Ascending aorta (tissue), 2 donors: ENCODE measurements around the gene EFHC2. TPM values are rescaled to one million over a fixed set of nuclear protein-coding genes. Genes with fewer than 3 reads are reported as not detected.

Experiments used
- DNase-seq, 2 donors: peaks; one replicate each; pipeline ENCODE4 v3.0.0-alpha.2; 2019; ENCODE audit warnings: low spot score in 2 of 2
- H3K27ac ChIP-seq, 2 donors: fragments of 200-600 bp; sonication (generic); one replicate each; pipeline ENCODE4 v1.5.1; 2016 to 2017; ENCODE audit warnings: mild to moderate bottlenecking in 1 of 2
- H3K27me3 ChIP-seq: fragments of 200-600 bp; sonication (generic); one replicate; pipeline ENCODE4 v1.5.1; 2017
- H3K36me3 ChIP-seq, 2 donors: fragments of 200-600 bp; sonication (generic); one replicate each; pipeline ENCODE4 v1.5.1; 2016
- H3K4me1 ChIP-seq, 2 donors: fragments of 200-600 bp; sonication (generic); one replicate each; pipeline ENCODE4 v1.5.1; 2016 to 2017; ENCODE audit warnings: mild to moderate bottlenecking in 1 of 2
- H3K4me3 ChIP-seq, 2 donors: fragments of 200-600 bp; sonication (generic); one replicate each; pipeline ENCODE4 v1.5.1; 2016 to 2017; ENCODE audit warnings: mild to moderate bottlenecking in 1 of 2
- H3K9me3 ChIP-seq, 2 donors: fragments of 200-600 bp; sonication (generic); one replicate each; pipeline ENCODE4 v1.5.1; 2016
- intact Hi-C: fragments of 100-400 bp; cut with DNase I; formaldehyde crosslinking; loops from one replicate; pipeline ENCODE4 v1.15.1; 2023
- total RNA-seq: library from RNA; depleted of rRNA; stranded (reverse); fragments of >200 nt; gene quantifications from one replicate; pipeline ENCODE4 v1.1.0, GENCODE V29; 2016
- TF ChIP-seq, protein P1 (sequence below), 3 experiments: fragments of 200-600 bp in 2 of 3; fragments of 450-650 bp in 1 of 3; sonication (generic) in 2 of 3; IDR thresholded peaks; one replicate each; pipeline ENCODE4 v1.5.1; 2016 to 2019; ENCODE audit warnings: antibody characterized with exemption in 3 of 3, mild to moderate bottlenecking in 1 of 3, moderate library complexity in 1 of 3

The EFHC2 gene
- total RNA-seq, 1 donor from 2014 or later = not detected

DNA sequence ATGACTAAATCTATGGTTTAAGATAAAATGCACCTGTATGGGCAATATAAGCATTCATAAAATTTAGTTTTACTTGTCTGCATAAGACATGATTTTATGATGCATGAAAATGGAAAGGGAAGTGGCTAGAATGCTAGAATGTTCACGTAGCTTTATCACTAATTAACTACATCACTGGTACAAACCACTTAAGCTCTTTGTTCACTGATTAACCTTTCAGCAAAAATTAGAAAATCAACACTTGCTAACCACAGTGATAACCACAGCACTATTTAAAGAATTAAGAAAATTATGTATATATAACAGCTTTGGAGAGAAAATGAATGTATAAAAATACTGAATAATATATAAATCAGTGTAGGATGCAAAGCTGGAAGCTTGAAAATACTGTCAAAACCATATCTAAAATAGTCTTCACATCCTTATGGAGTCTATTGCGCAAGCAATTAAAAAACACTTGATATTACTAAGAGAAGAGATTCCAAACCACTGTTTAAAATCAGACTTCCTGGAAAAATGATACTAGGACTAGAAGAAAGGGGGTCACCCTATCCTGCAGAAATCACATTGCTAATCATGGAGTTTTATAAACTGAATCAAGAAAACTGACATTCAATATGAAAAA, 51.9 kb downstream of the EFHC2 start:
- no peaks in the 10 kb centered on the region for H3K4me1 ChIP-seq
- H3K27me3 ChIP-seq = no peaks in the 10 kb centered on the region
- no peak for DNase-seq
- TF ChIP-seq, protein P1, sequence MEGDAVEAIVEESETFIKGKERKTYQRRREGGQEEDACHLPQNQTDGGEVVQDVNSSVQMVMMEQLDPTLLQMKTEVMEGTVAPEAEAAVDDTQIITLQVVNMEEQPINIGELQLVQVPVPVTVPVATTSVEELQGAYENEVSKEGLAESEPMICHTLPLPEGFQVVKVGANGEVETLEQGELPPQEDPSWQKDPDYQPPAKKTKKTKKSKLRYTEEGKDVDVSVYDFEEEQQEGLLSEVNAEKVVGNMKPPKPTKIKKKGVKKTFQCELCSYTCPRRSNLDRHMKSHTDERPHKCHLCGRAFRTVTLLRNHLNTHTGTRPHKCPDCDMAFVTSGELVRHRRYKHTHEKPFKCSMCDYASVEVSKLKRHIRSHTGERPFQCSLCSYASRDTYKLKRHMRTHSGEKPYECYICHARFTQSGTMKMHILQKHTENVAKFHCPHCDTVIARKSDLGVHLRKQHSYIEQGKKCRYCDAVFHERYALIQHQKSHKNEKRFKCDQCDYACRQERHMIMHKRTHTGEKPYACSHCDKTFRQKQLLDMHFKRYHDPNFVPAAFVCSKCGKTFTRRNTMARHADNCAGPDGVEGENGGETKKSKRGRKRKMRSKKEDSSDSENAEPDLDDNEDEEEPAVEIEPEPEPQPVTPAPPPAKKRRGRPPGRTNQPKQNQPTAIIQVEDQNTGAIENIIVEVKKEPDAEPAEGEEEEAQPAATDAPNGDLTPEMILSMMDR (IDR thresholded peaks at IDR 0.05) = no peak
- no peaks in the 10 kb centered on the region for H3K36me3 ChIP-seq
- no peak overlapping the region for H3K27ac ChIP-seq
- intact Hi-C loops = no loop called here
- H3K4me3 ChIP-seq = no peak overlapping the region
- H3K9me3 ChIP-seq = no peaks in the 10 kb centered on the region

DNA sequence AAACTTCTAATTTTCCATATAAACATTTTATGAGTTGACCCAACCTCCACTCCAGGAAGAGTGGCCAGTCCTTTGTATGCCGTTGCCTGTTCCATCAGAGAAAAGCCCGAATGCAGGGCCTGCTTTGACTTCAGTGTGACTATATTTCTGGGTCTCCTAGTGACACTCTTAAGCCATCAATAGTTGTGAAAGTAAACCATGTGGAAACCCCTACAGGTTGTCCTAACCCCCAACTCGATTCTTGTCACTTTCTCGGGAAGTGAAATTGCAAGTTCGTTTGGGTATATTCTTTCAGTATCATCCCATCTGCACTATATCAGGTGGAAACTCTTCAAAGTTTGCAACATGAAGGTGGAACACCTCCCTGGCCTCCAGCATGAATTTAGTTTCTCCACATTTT, 52.8 kb downstream of the EFHC2 start:
- Histone ChIP-seq H3K4me1 (no peaks in the 10 kb centered on the region), H3K4me3 (no peak overlapping the region), H3K36me3 (no peaks in the 10 kb centered on the region), H3K9me3 (no peaks in the 10 kb centered on the region), H3K27me3 (no peaks in the 10 kb centered on the region), H3K27ac (no peak overlapping the region)
- TF ChIP-seq, protein P1 (IDR thresholded peaks at IDR 0.05) = no peak
- no peak for DNase-seq
- intact Hi-C loops = no loop called here

DNA sequence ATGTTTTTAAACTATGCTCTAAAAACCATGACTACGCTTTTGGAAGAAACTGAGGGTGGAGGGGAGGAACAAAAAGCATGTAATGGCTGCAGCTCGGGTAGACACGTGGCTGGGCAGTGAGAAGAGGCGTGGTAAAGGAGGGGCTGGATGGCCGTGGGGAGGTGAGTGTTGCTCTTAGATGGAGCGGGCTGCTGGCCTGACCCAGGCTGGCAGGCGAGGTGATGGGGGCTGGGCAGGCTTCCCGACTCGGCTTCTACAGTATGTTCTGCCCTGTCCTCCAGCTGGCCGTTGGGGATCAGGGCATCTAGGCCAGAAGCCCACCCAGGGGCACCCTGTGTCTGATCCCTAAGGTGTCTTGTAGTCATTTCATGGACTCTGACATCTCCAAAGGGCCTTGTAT, 60.7 kb downstream of the EFHC2 start:
- no peak for DNase-seq
- intact Hi-C loops = no loop called here
- no peaks in the 10 kb centered on the region for H3K4me1 ChIP-seq
- TF ChIP-seq, protein P1 (IDR thresholded peaks at IDR 0.05) = no peak
- no peak overlapping the region for H3K27ac ChIP-seq
- no peaks in the 10 kb centered on the region for H3K27me3 ChIP-seq
- no peaks in the 10 kb centered on the region for H3K9me3 ChIP-seq
- no peaks in the 10 kb centered on the region for H3K36me3 ChIP-seq
- H3K4me3 ChIP-seq = no peak overlapping the region

DNA sequence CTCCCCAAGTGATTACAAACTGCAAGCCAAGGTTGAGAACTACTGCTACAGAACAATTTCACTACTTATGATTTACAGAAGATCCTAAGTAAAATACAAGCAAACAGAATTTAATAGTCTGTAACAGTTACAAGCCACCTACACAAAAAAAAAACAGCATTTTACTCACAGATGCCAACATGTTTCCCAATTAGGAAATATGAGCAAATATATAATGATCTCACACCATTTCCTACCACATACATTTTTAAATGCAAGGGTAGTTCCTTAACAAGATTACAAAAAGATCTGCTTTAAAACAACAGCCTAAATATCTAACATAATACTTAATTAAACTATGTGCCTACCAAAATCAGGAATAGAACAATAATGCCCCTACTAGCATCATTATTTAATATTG, 63.4 kb downstream of the EFHC2 start:
- Histone ChIP-seq H3K27ac (no peak overlapping the region), H3K9me3 (no peaks in the 10 kb centered on the region), H3K36me3 (no peaks in the 10 kb centered on the region), H3K4me3 (no peak overlapping the region), H3K27me3 (no peaks in the 10 kb centered on the region), H3K4me1 (no peaks in the 10 kb centered on the region)
- DNase-seq = no peak
- intact Hi-C loops = no loop called here
- TF ChIP-seq, protein P1 (IDR thresholded peaks at IDR 0.05) = no peak

DNA sequence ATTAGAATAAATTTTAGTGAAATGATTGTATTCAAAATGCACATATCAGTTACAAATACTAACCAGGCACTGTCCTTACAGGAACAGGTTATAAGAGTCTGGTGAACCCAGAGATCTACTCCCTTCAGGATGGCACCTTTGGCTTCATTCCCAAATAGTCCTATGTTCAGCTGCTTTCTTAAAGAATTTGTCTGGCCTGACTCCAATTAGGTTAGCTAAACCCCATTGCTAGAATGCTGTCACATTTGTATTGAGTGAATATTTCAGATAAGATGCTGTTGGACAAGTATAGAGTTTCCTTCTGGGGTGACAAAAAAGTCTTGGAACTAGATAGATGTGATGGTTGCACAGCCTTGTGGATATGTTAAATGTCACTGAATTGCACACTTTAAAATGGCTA, 69.4 kb downstream of the EFHC2 start:
- intact Hi-C loops = no loop called here
- no peak for DNase-seq
- H3K27me3 ChIP-seq = no peaks in the 10 kb centered on the region
- no peaks in the 10 kb centered on the region for H3K9me3 ChIP-seq
- H3K4me3 ChIP-seq = no peak overlapping the region
- no peaks in the 10 kb centered on the region for H3K4me1 ChIP-seq
- TF ChIP-seq, protein P1 (IDR thresholded peaks at IDR 0.05) = no peak
- H3K27ac ChIP-seq = no peak overlapping the region
- no peaks in the 10 kb centered on the region for H3K36me3 ChIP-seq

DNA sequence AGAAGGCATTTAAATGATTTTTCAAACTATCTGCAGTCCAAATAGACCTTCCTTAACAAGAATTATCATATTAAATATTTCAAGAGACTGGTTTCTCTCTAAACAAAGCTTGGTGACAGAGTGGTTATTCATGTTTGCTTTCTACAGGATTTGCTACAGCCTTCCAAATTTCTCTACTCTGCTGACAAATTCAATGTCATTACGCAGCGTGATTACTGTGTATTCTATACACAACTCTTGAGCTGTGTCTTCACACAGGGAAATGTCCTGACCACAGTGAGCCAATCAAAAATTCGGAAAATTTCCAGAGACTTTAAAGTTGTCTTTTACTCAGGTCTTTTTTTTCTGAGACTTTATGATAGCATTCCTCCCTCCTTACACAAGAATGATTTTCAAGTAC, 75.6 kb downstream of the EFHC2 start:
- Histone ChIP-seq H3K36me3 (no peaks in the 10 kb centered on the region), H3K27me3 (no peaks in the 10 kb centered on the region), H3K4me1 (no peaks in the 10 kb centered on the region), H3K9me3 (no peaks in the 10 kb centered on the region), H3K4me3 (no peak overlapping the region), H3K27ac (no peak overlapping the region)
- DNase-seq = no peak
- intact Hi-C loops = no loop called here
- TF ChIP-seq, protein P1 (IDR thresholded peaks at IDR 0.05) = no peak
